GM12891 (cell line): ENCODE data around the gene SMARCC1.

Experiments
- POLR2A ChIP-seq: IDR thresholded peaks from 2 replicates; pipeline ENCODE4 v1.6.1; 2011; ENCODE audit warnings: low read depth, low read length, control low read depth
- POLR2AphosphoS5 ChIP-seq: IDR thresholded peaks from 2 replicates; pipeline ENCODE4 v1.6.1; 2011; ENCODE audit warnings: low read depth, low read length, control low read depth
- SPI1 ChIP-seq: IDR thresholded peaks from 2 replicates; pipeline ENCODE4 v1.6.1; 2011; ENCODE audit warnings: low read depth, low read length, control low read depth
- TAF1 ChIP-seq: IDR thresholded peaks from 2 replicates; pipeline ENCODE4 v1.6.1; 2011; ENCODE audit warnings: low read depth, low read length, control low read depth

DNA sequence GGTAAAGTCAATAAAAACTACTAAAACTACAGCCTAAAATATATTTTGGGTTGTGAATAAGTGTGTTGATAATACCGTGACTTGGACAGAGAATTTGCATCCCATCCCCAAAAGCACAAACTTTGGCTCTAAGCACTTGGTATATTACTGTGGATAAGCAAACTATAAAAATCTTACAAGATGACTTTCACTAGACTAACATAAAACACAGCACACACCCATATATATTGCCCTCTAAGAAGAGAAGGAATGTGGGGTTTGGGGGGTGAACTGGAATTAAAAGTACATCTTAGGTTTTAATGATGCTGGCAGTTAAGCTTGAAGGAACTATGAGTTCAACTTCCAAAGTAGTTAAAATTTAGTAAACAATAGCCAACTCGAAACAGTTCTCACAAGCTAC, 174.4 kb downstream of the SMARCC1 start:
- TF ChIP-seq POLR2AphosphoS5 (no peak), TAF1 (no peak), POLR2A (no peak), SPI1 (no peak)
